Measurements from ENCODE around the gene STAG2.

- TF ChIP-seq CTCF (IDR thresholded peaks at IDR 0.05 in 2 of 3, conservative IDR thresholded peaks at IDR 0.05 in 1 of 3; ENCODE audit: borderline replicate concordance in 1 of 3, insufficient read depth in 1 of 3, low read depth in 2 of 3, low read length in 2 of 3) (no peak), EGR1 (IDR thresholded peaks at IDR 0.05; ENCODE audit: low read depth) (no peak), JUND (IDR thresholded peaks at IDR 0.05) (no peak), YY1 (IDR thresholded peaks at IDR 0.05; ENCODE audit: extremely low read depth, insufficient replicate concordance, low read depth, low read length) (no peak), POLR2A (IDR thresholded peaks at IDR 0.05; ENCODE audit: borderline replicate concordance, extremely low read depth, insufficient read depth, insufficient read length) (peak; percentile 22), ELF1 (IDR thresholded peaks at IDR 0.05; ENCODE audit: borderline replicate concordance, low read depth) (no peak), EZH2phosphoT487 (IDR thresholded peaks at IDR 0.05; ENCODE audit: borderline replicate concordance) (no peak), RAD21 (IDR thresholded peaks at IDR 0.05; ENCODE audit: low read depth) (no peak), POLR2AphosphoS5 (IDR thresholded peaks at IDR 0.05; ENCODE audit: low read depth, low read length) (no peak), EZH2 (IDR thresholded peaks at IDR 0.05) (no peak), REST (IDR thresholded peaks at IDR 0.05; ENCODE audit: low read depth) (no peak), ATF3 (IDR thresholded peaks at IDR 0.05) (no peak), SIN3A (IDR thresholded peaks at IDR 0.05; ENCODE audit: low read depth) (no peak)
Measured at GRCh38 chrX:123960956-123961267, 594 bp upstream of the STAG2 start.

Data from HCT116 (cell line).